ENCODE data around the gene C14orf180.
A peak's percentile ranks its signal among the peaks of the same experiment; 100 is the strongest.

Gene C14orf180

DNA sequence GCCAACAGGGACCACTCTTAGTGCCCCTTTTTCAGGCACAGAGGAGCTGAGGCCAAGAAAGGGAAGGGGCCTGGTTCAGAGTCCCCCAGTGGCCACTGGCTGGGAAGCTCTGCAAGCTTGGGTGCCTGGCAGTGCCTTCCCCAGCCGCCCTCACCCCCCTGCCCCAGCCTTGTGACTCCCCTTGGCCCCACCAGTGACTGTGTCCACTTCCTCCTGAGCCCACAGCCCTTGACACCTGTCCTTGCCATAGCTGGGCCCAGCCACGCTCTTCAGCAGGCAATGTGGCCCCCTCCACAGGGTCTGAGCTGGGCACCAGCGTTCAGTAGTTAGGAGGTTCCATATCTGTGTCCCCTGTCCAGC, 19.0 kb upstream of the C14orf180 start:
- no peak for DNase-seq (ENCODE audit: extremely low read depth in 1 of 2, low read depth in 1 of 2)

DNA sequence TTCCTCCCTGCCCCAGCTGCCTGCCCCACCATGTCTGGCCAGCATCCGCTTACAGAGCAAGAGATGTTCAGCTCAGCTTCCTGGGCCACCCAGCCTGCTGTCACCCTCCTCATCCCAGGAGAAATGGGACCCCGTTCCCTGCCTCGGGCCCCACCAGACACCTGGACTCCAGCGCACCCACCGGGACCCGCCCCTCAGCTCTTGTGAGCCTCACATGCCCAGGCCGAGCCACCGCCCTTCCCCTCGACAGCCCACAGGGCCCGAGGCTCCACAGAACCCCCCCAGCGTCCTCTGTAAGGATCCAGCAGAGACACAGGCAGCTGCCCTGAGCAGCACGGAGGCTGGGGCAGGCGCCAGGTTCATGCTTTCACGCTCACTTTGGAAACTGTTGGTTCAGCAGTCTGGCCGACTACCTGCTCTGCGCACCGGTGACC, 18.4 kb upstream of the C14orf180 start:
- DNase-seq (ENCODE audit: extremely low read depth in 1 of 2, low read depth in 1 of 2) = no peak

DNA sequence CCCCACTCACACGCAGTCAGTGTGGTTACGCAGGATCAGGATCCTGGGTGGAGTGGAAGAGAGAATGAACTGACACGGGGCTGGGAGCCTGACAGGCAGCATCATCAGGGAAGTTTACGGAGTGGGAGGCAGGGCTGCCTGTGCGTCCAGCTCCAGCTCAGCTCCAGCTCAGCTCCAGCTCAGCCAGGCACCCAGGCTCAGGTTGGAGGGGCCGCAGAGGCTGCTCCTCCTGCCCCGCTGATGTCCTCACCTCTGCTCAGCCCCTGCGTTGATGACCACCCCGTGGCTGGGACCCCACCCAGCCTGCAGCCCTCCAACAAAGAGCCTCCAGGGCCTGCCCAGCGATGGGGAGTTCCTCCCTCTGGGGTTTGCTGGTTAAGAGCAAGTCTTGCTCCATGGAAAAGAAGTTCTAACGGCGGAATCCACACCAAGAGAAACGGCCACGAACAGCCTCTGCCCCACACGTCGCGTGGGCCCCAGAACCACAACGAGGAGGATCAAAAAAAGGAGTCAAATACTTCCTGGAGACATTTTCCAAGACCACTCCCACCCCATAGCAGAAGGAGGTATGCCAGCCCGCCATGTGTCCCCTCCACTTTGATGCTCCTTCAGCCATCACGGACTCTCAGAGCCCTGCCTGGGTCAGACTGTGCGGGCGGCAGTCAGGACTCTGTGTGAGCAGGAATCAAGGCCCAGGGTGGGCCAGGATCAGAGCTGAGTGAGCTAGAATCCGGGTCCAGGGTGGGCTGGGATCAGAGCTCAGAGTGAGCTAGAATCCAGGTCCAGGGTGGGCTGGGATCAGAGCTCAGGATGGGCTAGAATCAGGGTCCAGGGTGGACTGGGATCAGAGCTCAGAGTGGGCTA, 17.7 kb upstream of the C14orf180 start:
- DNase-seq (ENCODE audit: extremely low read depth in 1 of 2, low read depth in 1 of 2) = no peak

DNA sequence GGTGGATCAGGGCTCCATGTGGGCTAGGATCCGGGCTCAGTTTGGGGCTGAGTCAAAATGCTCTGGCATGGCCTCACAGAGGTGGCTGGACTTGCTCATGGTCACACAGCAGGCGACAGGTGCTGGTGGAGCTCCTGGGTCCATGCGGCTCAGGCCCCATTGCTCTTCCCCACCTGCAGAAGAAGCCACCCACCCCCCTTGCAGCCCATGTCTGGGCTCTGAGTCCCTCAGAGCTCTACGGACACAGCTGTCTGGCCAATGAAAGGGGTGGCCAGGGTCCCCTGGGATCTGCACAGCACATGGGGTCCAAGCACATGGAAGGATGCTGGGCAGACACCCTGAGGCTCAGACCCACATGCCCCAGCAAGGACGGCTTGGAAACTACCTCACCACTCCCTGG, 17.0 kb upstream of the C14orf180 start:
- DNase-seq (ENCODE audit: extremely low read depth in 1 of 2, low read depth in 1 of 2) = no peak

- no peak for DNase-seq (ENCODE audit: extremely low read depth in 1 of 2, low read depth in 1 of 2)
These were observed 16.3 kb upstream of the C14orf180 start for GRCh38 chr14:104563191-104563741.

GRCh38 chr14:104563742-104564615, 15.6 kb upstream of the C14orf180 start:
- peak; percentile 18 to 54 for DNase-seq (ENCODE audit: extremely low read depth in 1 of 2, low read depth in 1 of 2)

DNA sequence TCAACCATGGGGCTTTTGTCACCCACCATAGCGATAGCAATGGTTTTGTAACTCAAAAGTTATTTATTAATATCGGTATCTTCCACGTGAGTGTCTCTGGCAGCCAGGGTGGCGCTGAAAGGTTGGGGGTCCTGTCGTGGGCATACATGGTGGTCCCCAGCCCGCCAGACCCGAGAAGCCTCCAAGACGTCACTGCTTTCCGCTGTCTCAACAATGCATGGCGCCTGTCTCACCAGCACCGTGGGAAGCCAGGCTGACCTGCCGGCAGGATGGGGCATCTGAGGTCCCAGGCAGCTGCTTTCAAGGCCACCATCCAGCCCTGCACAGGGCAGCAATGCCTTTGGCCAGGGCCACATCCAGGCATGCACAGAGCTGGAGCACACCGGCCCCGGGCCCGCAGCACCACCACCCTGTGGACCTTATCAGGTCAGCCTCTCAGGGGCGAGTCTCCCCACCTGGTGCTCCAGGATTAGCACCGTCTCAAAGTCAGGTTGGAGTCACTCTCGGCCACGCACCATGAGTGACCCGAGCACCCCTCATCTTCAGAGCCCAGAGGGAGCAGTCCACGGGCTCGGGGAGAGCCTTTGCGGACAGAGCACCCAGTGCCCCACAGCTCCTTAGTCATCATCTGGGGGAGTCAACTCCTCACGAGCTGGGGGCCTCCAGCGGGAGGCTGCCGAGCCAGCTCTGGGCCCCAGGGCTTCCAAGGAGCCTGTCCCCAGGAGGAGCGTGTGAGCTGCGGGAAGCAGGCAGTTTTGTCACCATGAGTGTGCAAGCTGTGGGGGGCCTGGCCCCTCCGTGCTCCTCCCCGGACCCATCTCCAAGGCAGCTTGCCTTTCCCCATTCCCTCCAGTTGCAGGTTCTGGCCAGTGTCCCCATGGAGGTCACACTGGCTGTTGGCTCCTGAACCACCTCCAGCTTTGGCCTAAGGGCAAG, 14.6 kb upstream of the C14orf180 start:
- no peak for DNase-seq (ENCODE audit: extremely low read depth in 1 of 2, low read depth in 1 of 2)

- no peak for DNase-seq (ENCODE audit: extremely low read depth in 1 of 2, low read depth in 1 of 2)
These were observed 12.2 kb upstream of the C14orf180 start for GRCh38 chr14:104567141-104567956.

DNA sequence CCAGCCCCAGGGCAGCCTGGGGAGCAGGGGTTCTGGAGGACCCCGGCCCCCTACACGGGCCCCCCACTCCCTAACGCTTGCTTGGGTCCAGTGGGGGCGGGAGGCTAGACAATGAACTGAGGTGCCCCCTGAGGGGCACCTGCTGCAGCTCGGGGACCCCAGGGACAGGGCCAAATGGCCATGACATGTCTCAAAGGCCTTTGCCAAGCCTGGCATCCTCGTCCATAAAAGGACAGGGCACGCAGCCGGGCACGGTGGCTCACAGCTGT, 11.7 kb upstream of the C14orf180 start:
- DNase-seq (ENCODE audit: extremely low read depth in 1 of 2, low read depth in 1 of 2) = no peak

GRCh38 chr14:104568620-104569019, 10.9 kb upstream of the C14orf180 start:
- no peak for DNase-seq (ENCODE audit: extremely low read depth in 1 of 2, low read depth in 1 of 2)

DNA sequence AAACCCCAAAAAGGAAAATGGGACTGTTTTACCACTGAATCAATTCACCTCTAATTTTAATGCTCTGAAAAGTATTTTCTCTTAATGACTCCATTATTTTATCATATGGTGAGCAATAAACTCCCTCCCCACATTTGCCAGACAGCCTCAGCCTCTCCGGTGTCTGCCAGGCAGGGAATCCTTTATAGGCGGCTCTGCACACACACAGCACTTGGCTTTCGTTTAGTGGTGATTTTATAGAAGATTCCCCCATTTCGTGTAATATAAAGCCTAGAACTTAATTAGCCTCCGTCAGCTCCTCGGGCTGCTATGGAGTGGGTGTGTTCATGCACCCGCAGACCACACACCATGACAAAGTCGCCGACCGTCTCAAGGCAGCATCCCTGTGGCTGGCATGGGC, 10.1 kb upstream of the C14orf180 start:
- DNase-seq (ENCODE audit: extremely low read depth in 1 of 2, low read depth in 1 of 2) = no peak

DNA sequence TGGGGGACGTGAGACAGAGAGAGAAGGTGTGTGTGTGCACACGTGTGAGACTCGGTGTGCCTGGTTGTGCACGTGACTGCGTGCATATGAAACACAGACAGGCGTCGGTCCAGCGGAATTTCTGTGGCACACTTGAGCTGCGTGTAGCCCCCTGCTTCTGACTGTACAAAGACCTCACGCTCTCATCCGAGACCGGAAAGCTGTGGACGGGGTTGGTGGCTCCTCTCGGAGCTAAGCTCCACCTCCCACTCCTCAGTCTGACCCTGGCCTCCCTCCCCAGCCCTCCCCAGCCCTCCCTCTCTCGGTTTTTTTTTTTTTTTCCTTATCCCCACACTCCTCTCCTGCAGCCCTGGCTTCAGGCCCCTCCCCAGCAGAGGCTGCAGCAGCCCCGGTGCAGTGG, 8.3 kb upstream of the C14orf180 start:
- no peak for DNase-seq (ENCODE audit: extremely low read depth in 1 of 2, low read depth in 1 of 2)

- DNase-seq (ENCODE audit: extremely low read depth in 1 of 2, low read depth in 1 of 2) = no peak
These were observed 7.4 kb upstream of the C14orf180 start for GRCh38 chr14:104572024-104572626.

GRCh38 chr14:104572668-104573067, 6.9 kb upstream of the C14orf180 start:
- no peak for DNase-seq (ENCODE audit: extremely low read depth in 1 of 2, low read depth in 1 of 2)

DNA sequence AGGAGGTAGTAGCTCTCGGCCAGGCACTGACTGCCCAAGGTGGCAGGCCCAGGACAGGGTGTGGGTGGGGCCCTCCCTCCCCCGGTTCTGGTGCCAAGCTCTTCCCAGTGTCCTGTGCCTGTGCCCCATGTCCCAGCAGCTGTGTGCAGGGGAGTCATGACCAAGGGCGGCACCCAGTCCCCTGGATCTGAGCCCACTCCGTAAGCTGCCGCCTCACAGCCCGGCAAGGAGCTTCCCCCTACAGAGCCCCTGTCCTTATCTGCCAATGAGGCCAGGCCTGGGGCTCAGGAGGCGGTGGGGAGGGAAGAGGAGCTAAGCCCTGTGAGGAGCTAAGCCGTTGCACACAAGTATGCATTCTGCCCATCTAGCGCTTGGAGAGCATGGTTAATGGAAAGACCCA, 5.6 kb upstream of the C14orf180 start:
- DNase-seq (ENCODE audit: extremely low read depth in 1 of 2, low read depth in 1 of 2) = no peak

DNA sequence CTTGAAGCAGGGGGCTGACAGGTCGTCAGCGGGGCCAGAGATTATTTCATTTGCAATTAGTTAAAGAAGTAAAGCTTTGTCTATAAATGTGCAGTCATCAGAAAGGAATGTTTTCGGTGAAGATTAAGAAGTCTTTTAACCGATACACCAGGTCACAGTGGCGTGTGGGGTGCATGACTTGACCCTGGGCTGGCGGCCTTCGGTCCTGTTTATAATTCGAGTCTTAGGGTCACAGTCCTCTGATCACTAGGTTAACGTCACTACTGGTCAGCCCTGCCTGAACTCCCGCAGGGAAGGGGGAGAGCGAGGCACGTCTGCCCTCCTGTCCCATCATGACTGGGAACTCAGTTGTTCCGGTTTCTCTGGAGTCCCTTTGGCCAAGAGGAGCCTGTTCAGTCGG, 5.0 kb upstream of the C14orf180 start:
- DNase-seq (ENCODE audit: extremely low read depth in 1 of 2, low read depth in 1 of 2) = no peak

- no peak for DNase-seq (ENCODE audit: extremely low read depth in 1 of 2, low read depth in 1 of 2)
These were observed 4.5 kb upstream of the C14orf180 start for GRCh38 chr14:104574978-104575583.

DNA sequence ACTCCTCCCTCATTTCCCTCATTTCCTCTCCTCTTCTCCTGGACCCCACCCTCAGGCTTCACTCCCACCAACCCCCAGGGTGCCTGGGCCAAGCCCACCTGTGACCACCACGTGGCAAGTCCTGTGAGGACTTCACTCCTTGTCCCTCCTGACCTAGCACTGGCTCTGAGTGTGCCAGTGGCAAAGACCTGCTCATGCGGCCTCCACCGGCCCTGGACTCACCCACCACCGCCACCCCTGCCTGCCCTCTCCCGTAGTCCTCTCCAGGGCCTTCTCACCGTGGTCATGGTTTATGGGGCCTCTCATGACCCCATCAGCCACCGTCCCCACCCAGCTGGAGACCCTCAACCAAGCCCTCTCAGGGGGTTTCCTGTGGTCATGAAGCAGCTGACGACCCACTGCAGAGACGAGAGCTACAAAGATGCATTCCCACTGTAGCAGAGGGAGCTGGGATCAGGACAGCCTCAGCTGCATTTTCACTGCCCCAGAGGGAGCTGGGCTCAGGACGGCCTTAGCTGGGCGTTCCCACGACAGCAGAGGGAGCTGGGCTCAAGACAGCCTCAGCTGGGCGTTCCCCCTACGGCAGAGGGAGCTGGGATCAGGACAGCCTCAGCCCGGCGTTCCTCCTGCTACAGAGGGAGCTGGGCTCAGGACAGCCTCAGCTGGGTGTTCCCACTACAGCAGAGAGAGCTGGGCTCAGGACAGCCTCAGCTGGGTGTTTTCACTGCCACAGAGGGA, 3.2 kb upstream of the C14orf180 start:
- DNase-seq (ENCODE audit: extremely low read depth in 1 of 2, low read depth in 1 of 2) = no peak

DNA sequence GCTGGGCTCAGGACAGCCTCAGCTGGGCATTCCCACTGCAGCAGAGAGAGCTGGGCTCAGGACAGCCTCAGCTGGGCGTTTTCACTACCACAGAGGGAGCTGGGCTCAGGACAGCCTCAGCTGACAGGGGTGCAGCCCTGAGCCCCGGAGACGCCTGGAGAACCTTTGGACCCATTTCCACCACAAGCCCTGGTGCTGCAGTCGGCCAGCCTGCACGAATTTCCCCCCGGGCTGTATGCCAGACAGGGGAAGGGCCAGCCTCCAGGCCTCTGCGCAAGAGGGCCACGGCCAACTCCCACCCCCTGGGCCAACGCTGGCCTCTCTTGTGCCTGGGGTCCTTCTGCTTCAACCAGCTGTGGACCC, 2.6 kb upstream of the C14orf180 start:
- DNase-seq (ENCODE audit: extremely low read depth in 1 of 2, low read depth in 1 of 2) = no peak

Data from activated CD8-positive, alpha-beta memory T cell treated with anti-CD3 and anti-CD28 coated beads for 1 hour (primary cell).